Right lobe of liver (tissue), 4 donors: ENCODE results near the gene IP6K2.

Experiments
- CTCF ChIP-seq, 4 donors: fragments of 200-600 bp in 3 of 4; fragments of 450-650 bp in 1 of 4; IDR thresholded peaks; one replicate each; pipeline versions ENCODE4 v1.5.1 to v1.8.0; 2016 to 2022; ENCODE audit warnings: antibody characterized with exemption in 4 of 4, mild to moderate bottlenecking in 2 of 4
- POLR2A ChIP-seq: fragments of 450-650 bp; IDR thresholded peaks from one replicate; pipeline ENCODE4 v1.6.1; 2017; ENCODE audit warnings: antibody characterized with exemption, mild to moderate bottlenecking
- donor health status: DM: no; HTN: no; CAD: no.
- donor health status: DM: no; HTN: no; CAD: no.
- donor health status: DM: no; HTN: yes; CAD: no.

GRCh38 chr3:48688032-48688736 lies 28.8 kb downstream of the IP6K2 start:
- TF ChIP-seq CTCF (IDR thresholded peaks at IDR 0.05) (no peak), POLR2A (no peak)
